ENCODE data around the gene DNAJB8. TPM values are rescaled to one million over a fixed set of nuclear protein-coding genes. Genes with fewer than 3 reads are reported as not detected.

DNAJB8 gene
- total and polyA plus RNA-seq, 4 donors, result not detected

DNA sequence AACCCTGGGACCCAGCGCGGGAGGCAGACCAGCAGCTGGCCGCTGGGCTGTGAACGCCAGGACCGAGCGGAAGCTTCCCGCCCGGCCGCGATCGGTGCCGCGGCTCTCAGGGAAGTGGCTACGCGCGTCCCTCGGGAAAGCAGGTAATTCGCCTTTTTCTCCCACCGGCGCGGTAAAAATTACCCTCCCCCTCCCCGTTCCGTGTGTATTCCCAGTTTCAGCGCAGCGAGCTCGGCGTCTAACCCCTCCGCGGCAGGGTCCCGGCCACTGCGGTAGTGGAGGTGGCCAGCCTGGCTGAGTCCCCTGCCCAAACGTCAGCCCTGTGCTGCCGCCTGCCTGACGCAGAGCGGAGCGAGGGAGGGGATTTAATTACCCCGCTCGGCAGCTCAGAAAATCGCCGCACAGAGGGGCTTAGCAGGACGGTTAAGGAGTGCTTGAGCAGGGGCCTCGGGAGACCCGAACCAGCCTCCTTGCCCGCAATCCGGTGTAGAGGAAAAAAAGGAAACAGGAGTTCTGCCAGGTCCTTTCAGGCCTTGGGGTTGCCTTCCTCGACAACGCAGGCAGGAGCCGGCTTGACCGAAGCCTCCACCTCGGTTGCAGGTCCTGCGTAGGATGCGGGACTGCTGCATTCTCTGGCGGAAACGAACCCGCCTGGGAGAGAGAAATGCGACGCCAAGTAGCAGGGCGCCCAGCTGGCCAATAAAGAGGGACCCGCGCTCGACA lies 23.4 kb upstream of the DNAJB8 start:
- WGBS (ENCODE audit: insufficient coverage), result under 1% methylated on average over 61 of the region's 61 CpGs
- DNase-seq (ENCODE audit: low read depth in 4 of 6, low spot score in 6 of 6), result peak in 2 of 6 donors; percentile 42 to 67
- H3K4me1 ChIP-seq (ENCODE audit: control insufficient read depth, insufficient read depth, low read length), result peaks cover 59% of the 10 kb centered on the region
- H3K9me3 ChIP-seq (ENCODE audit: control insufficient read depth, insufficient read depth, low read length), result no peaks in the 10 kb centered on the region
- H3K27ac ChIP-seq (ENCODE audit: low read depth, low read length), result no peak overlapping the region
- H3K27me3 ChIP-seq (ENCODE audit: control insufficient read depth, insufficient read depth, low read length), result peaks cover 99% of the 10 kb centered on the region
- no peaks in the 10 kb centered on the region for H3K36me3 ChIP-seq (ENCODE audit: control insufficient read depth, insufficient read depth, low read length)
- peak overlapping the region; percentile 27 for H3K4me3 ChIP-seq (ENCODE audit: low read depth, low read length)

- no peak for DNase-seq (ENCODE audit: low read depth in 4 of 6, low spot score in 6 of 6)
- under 1% methylated on average over 26 of the region's 26 CpGs for WGBS (ENCODE audit: insufficient coverage)
- no peaks in the 10 kb centered on the region for H3K9me3 ChIP-seq (ENCODE audit: control insufficient read depth, insufficient read depth, low read length)
- H3K4me3 ChIP-seq (ENCODE audit: low read depth, low read length), result peak overlapping the region; percentile 27
- peaks cover 100% of the 10 kb centered on the region for H3K27me3 ChIP-seq (ENCODE audit: control insufficient read depth, insufficient read depth, low read length)
- no peak overlapping the region for H3K27ac ChIP-seq (ENCODE audit: low read depth, low read length)
- H3K4me1 ChIP-seq (ENCODE audit: control insufficient read depth, insufficient read depth, low read length), result peaks cover 59% of the 10 kb centered on the region
- H3K36me3 ChIP-seq (ENCODE audit: control insufficient read depth, insufficient read depth, low read length), result no peaks in the 10 kb centered on the region
These were observed 22.9 kb upstream of the DNAJB8 start for GRCh38 chr3:128489674-128489926.

- Histone ChIP-seq H3K27me3 (ENCODE audit: control insufficient read depth, insufficient read depth, low read length) (peaks cover 100% of the 10 kb centered on the region), H3K36me3 (ENCODE audit: control insufficient read depth, insufficient read depth, low read length) (no peaks in the 10 kb centered on the region), H3K27ac (ENCODE audit: low read depth, low read length) (no peak overlapping the region), H3K4me3 (ENCODE audit: low read depth, low read length) (peak overlapping the region; percentile 12), H3K9me3 (ENCODE audit: control insufficient read depth, insufficient read depth, low read length) (no peaks in the 10 kb centered on the region), H3K4me1 (ENCODE audit: control insufficient read depth, insufficient read depth, low read length) (peaks cover 59% of the 10 kb centered on the region)
- WGBS (ENCODE audit: insufficient coverage), result under 1% methylated on average over 71 of the region's 71 CpGs
- no peak for DNase-seq (ENCODE audit: low read depth in 4 of 6, low spot score in 6 of 6)
These were observed 22.4 kb upstream of the DNAJB8 start for GRCh38 chr3:128488991-128489673.

DNA sequence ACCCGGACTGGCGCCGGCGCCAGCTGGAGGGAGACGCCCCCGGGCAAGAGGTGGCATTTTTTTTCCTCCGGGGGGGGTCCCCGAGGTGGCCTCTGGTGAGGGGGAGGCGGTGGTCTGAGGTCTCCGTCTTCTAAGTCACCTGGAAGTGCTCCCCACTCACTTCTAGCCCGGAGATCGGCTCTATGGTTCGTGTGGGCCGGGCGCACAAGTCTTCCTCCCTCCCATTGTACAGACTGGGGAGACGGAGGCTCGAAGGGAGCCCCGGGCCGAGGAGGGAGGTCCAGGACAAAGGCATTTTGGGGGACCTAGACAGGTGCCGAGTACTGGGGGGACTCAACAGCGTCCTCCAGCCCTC lies 21.9 kb upstream of the DNAJB8 start:
- Histone ChIP-seq H3K36me3 (ENCODE audit: control insufficient read depth, insufficient read depth, low read length) (no peaks in the 10 kb centered on the region), H3K9me3 (ENCODE audit: control insufficient read depth, insufficient read depth, low read length) (no peaks in the 10 kb centered on the region), H3K4me3 (ENCODE audit: low read depth, low read length) (no peak overlapping the region), H3K4me1 (ENCODE audit: control insufficient read depth, insufficient read depth, low read length) (peaks cover 64% of the 10 kb centered on the region), H3K27ac (ENCODE audit: low read depth, low read length) (peak overlapping the region; percentile 3), H3K27me3 (ENCODE audit: control insufficient read depth, insufficient read depth, low read length) (peaks cover 100% of the 10 kb centered on the region)
- no peak for DNase-seq (ENCODE audit: low read depth in 4 of 6, low spot score in 6 of 6)
- WGBS (ENCODE audit: insufficient coverage), result 0% methylated on average over 15 of the region's 21 CpGs

DNA sequence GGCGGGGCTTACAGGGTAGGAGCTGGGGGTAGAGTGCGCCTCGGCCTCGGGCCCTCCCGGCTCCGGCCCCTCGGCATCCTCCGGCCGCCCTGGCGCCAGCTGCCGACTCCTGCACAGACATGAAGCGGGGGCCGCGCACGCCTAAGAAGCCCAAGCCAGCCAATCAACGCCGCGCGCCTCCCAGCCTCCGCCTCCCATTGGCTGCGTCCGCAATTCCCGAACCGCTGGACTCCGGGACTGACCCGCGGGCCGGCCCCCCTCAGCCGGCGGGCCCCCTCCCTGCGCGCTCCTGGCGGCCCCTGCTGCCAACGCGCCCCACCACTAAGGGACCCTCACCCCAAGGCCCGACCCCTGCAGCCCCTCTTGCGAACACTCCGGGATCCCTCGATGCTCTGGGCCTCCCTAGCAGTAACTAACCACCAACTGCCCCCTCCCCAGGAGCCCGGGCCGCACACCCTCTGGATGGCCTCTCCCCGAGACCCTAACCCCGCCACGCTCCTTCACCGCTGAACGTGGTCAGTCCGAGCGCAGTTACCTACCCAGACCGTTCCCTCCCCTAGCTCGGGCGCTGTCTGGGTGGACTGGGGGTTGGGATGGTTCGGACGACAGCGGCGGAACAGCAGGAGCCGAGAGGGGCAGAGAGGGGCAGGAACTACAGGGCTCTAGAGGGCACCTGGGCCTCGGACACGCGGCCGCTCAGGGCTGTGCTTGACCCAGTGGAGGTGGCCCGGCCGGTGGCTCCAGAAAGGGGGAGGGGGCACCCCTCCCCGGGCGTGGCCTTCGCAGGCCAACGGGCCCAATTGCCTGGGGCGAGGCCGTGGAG lies 21.3 kb upstream of the DNAJB8 start:
- Histone ChIP-seq H3K27me3 (ENCODE audit: control insufficient read depth, insufficient read depth, low read length) (peaks cover 100% of the 10 kb centered on the region), H3K4me3 (ENCODE audit: low read depth, low read length) (peak overlapping the region; percentile 29), H3K27ac (ENCODE audit: low read depth, low read length) (peak overlapping the region; percentile 3), H3K36me3 (ENCODE audit: control insufficient read depth, insufficient read depth, low read length) (no peaks in the 10 kb centered on the region), H3K9me3 (ENCODE audit: control insufficient read depth, insufficient read depth, low read length) (no peaks in the 10 kb centered on the region), H3K4me1 (ENCODE audit: control insufficient read depth, insufficient read depth, low read length) (peaks cover 66% of the 10 kb centered on the region)
- under 1% methylated on average over 64 of the region's 68 CpGs for WGBS (ENCODE audit: insufficient coverage)
- peak in 3 of 6 donors; percentile 53 to 88 (median 83) for DNase-seq (ENCODE audit: low read depth in 4 of 6, low spot score in 6 of 6)

GRCh38 chr3:128487538-128487812 lies 20.8 kb upstream of the DNAJB8 start:
- H3K36me3 ChIP-seq (ENCODE audit: control insufficient read depth, insufficient read depth, low read length), result no peaks in the 10 kb centered on the region
- H3K4me3 ChIP-seq (ENCODE audit: low read depth, low read length), result peak overlapping the region; percentile 26
- no peak overlapping the region for H3K27ac ChIP-seq (ENCODE audit: low read depth, low read length)
- DNase-seq (ENCODE audit: low read depth in 4 of 6, low spot score in 6 of 6), result no peak
- WGBS (ENCODE audit: insufficient coverage), result 0% methylated on average over 13 of the region's 18 CpGs
- H3K27me3 ChIP-seq (ENCODE audit: control insufficient read depth, insufficient read depth, low read length), result peaks cover 100% of the 10 kb centered on the region
- peaks cover 65% of the 10 kb centered on the region for H3K4me1 ChIP-seq (ENCODE audit: control insufficient read depth, insufficient read depth, low read length)
- no peaks in the 10 kb centered on the region for H3K9me3 ChIP-seq (ENCODE audit: control insufficient read depth, insufficient read depth, low read length)

DNA sequence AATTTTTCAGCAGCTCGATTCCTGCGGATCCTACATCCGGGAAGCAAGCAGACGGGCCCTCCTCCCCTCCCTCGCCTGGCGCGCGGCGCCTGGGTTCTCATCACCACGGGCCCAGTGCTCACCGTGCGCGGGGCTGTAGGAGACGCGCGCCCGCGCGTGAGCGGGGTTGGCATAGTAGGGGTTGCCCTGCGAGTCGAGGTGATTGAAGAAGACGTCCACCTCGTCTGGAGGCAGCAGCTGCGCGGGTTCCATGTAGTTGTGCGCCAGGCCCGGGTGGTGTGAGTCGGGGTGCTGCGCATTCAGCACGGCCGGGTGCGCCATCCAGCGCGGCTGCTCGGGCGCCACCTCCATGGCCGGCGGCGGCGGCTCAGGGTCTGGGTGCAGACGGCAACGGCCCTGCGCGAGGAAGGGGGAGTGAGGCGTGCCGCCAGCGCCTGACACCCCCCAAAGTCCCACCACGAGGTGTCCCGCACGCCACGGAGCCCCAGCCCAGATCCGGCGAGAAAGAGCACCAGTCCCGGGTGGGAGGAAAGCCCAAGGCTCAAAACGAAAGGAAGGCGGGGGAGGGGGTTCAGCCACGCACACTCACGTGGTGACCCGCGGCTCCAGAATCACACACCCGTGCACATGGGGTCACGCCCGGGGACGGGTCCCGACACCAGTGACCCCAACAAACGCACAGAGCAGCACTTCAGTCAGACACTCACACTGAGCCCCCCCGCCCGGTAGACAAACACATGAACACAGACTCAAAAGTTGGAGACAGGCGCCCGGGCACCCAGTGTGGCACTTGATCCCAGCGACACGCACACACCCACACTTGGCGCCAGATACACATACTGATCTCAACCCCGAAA lies 20.2 kb upstream of the DNAJB8 start:
- Histone ChIP-seq H3K4me3 (ENCODE audit: low read depth, low read length) (peak overlapping the region; percentile 26), H3K4me1 (ENCODE audit: control insufficient read depth, insufficient read depth, low read length) (peaks cover 64% of the 10 kb centered on the region), H3K27ac (ENCODE audit: low read depth, low read length) (no peak overlapping the region), H3K36me3 (ENCODE audit: control insufficient read depth, insufficient read depth, low read length) (no peaks in the 10 kb centered on the region), H3K27me3 (ENCODE audit: control insufficient read depth, insufficient read depth, low read length) (peaks cover 100% of the 10 kb centered on the region), H3K9me3 (ENCODE audit: control insufficient read depth, insufficient read depth, low read length) (no peaks in the 10 kb centered on the region)
- peak in 2 of 6 donors; percentile 28 to 55 for DNase-seq (ENCODE audit: low read depth in 4 of 6, low spot score in 6 of 6)
- under 1% methylated on average over 74 of the region's 75 CpGs for WGBS (ENCODE audit: insufficient coverage)

- Histone ChIP-seq H3K36me3 (ENCODE audit: control insufficient read depth, insufficient read depth, low read length) (no peaks in the 10 kb centered on the region), H3K27ac (ENCODE audit: low read depth, low read length) (no peak overlapping the region), H3K4me3 (ENCODE audit: low read depth, low read length) (no peak overlapping the region), H3K4me1 (ENCODE audit: control insufficient read depth, insufficient read depth, low read length) (peaks cover 64% of the 10 kb centered on the region), H3K27me3 (ENCODE audit: control insufficient read depth, insufficient read depth, low read length) (peaks cover 100% of the 10 kb centered on the region), H3K9me3 (ENCODE audit: control insufficient read depth, insufficient read depth, low read length) (no peaks in the 10 kb centered on the region)
- no peak for DNase-seq (ENCODE audit: low read depth in 4 of 6, low spot score in 6 of 6)
- WGBS (ENCODE audit: insufficient coverage), result 2% methylated on average over 12 of the region's 14 CpGs
These were observed 19.5 kb upstream of the DNAJB8 start for GRCh38 chr3:128486205-128486628.
